ENCODE results near the gene NSUN3. TPM values are rescaled to one million over a fixed set of nuclear protein-coding genes. Genes with fewer than 3 reads are reported as not detected.

NSUN3 gene
- total RNA-seq, 1 donor: 13.4 TPM

GRCh38 chr3:94173673-94174434, 111.0 kb downstream of the NSUN3 start:
- H3K9me3 ChIP-seq (ENCODE audit: low read depth, low read length): no peaks in the 10 kb centered on the region
- no peaks in the 10 kb centered on the region for H3K27me3 ChIP-seq (ENCODE audit: insufficient read depth, low read length)
- no peaks in the 10 kb centered on the region for H3K36me3 ChIP-seq (ENCODE audit: insufficient read depth, low read length)
- H3K4me1 ChIP-seq (ENCODE audit: insufficient read depth, low read length): peaks cover 3% of the 10 kb centered on the region
- no peak overlapping the region for H3K4me2 ChIP-seq (ENCODE audit: insufficient read depth, low read length)
- no peak for TF ChIP-seq CTCF (IDR thresholded peaks at IDR 0.05; ENCODE audit: extremely low read depth, low read depth, low read length)
- no peaks in the 10 kb centered on the region for H4K20me1 ChIP-seq (ENCODE audit: insufficient read depth, low read length)
- H3K4me3 ChIP-seq (ENCODE audit: insufficient read depth, low read length): no peak overlapping the region
- no peak overlapping the region for H3K27ac ChIP-seq (ENCODE audit: low read depth, low read length)
- DNase-seq (ENCODE audit: insufficient read length, low spot score, missing footprints): no peak
- H2AFZ ChIP-seq (ENCODE audit: low read length): no peak overlapping the region
- H3K79me2 ChIP-seq (ENCODE audit: insufficient read depth, low read length): no peaks in the 10 kb centered on the region

GRCh38 chr3:94175677-94176076, 112.8 kb downstream of the NSUN3 start:
- no peaks in the 10 kb centered on the region for H3K36me3 ChIP-seq (ENCODE audit: insufficient read depth, low read length)
- no peak for TF ChIP-seq CTCF (IDR thresholded peaks at IDR 0.05; ENCODE audit: extremely low read depth, low read depth, low read length)
- H3K27ac ChIP-seq (ENCODE audit: low read depth, low read length): no peak overlapping the region
- no peak overlapping the region for H2AFZ ChIP-seq (ENCODE audit: low read length)
- no peaks in the 10 kb centered on the region for H3K79me2 ChIP-seq (ENCODE audit: insufficient read depth, low read length)
- H3K9me3 ChIP-seq (ENCODE audit: low read depth, low read length): no peaks in the 10 kb centered on the region
- H3K4me1 ChIP-seq (ENCODE audit: insufficient read depth, low read length): peaks cover 3% of the 10 kb centered on the region
- H3K4me2 ChIP-seq (ENCODE audit: insufficient read depth, low read length): no peak overlapping the region
- no peak for DNase-seq (ENCODE audit: insufficient read length, low spot score, missing footprints)
- no peaks in the 10 kb centered on the region for H4K20me1 ChIP-seq (ENCODE audit: insufficient read depth, low read length)
- no peaks in the 10 kb centered on the region for H3K27me3 ChIP-seq (ENCODE audit: insufficient read depth, low read length)
- no peak overlapping the region for H3K4me3 ChIP-seq (ENCODE audit: insufficient read depth, low read length)

- H3K4me2 ChIP-seq (ENCODE audit: insufficient read depth, low read length): peak overlapping the region; percentile 78
- peak overlapping the region; percentile 63 for H2AFZ ChIP-seq (ENCODE audit: low read length)
- H3K4me1 ChIP-seq (ENCODE audit: insufficient read depth, low read length): peaks cover 3% of the 10 kb centered on the region
- peak overlapping the region; percentile 51 for H3K4me3 ChIP-seq (ENCODE audit: insufficient read depth, low read length)
- TF ChIP-seq CTCF (IDR thresholded peaks at IDR 0.05; ENCODE audit: extremely low read depth, low read depth, low read length): no peak
- H3K79me2 ChIP-seq (ENCODE audit: insufficient read depth, low read length): no peaks in the 10 kb centered on the region
- DNase-seq (ENCODE audit: insufficient read length, low spot score, missing footprints): no peak
- no peaks in the 10 kb centered on the region for H4K20me1 ChIP-seq (ENCODE audit: insufficient read depth, low read length)
- H3K27ac ChIP-seq (ENCODE audit: low read depth, low read length): no peak overlapping the region
- no peaks in the 10 kb centered on the region for H3K36me3 ChIP-seq (ENCODE audit: insufficient read depth, low read length)
- no peaks in the 10 kb centered on the region for H3K27me3 ChIP-seq (ENCODE audit: insufficient read depth, low read length)
- H3K9me3 ChIP-seq (ENCODE audit: low read depth, low read length): no peaks in the 10 kb centered on the region
Observed at GRCh38 chr3:94176988-94177745, 114.3 kb downstream of the NSUN3 start.

Other genes starting within 250 kb of the NSUN3 start
- gene PROS1, start 89.2 kb upstream of the NSUN3 start, total RNA-seq: 87.5 and 97.4 TPM in 2 replicates
- 18.1 and 18.6 TPM in 2 replicates for gene ARL13B, start 82.9 kb upstream of the NSUN3 start, total RNA-seq
- under 0.01 TPM in 1 of 2 replicates, not detected in the other for gene STX19, start 34.5 kb upstream of the NSUN3 start, total RNA-seq
- 3.5 and 4.7 TPM in 2 replicates for gene DHFR2, start 145 bp upstream of the NSUN3 start, total RNA-seq

All from osteoblast (primary cell).